ENCODE results near the gene UBE2D1.

DNA sequence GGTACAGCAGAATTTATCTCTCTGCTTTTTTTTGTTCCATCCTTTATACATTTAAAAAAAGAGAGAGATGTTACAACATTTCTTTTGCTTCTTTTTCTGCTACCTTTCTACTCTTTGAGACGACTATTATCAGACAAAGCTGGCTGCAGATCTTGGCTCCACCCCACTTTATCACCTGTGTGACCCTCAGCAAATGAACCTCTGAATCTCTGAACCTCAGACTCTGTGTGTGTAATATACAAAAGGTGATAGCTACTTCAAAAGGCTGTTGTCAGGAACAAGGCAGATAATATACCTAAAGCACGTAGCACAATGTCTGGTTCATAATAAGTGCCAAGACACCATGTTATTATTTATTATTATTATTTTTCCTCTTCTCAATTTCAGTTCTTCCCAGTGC, 32.6 kb upstream of the UBE2D1 start:
- TF ChIP-seq EZH2phosphoT487 (IDR thresholded peaks at IDR 0.05; ENCODE audit: borderline replicate concordance, low read length) = no peak
- TF ChIP-seq, protein P1, sequence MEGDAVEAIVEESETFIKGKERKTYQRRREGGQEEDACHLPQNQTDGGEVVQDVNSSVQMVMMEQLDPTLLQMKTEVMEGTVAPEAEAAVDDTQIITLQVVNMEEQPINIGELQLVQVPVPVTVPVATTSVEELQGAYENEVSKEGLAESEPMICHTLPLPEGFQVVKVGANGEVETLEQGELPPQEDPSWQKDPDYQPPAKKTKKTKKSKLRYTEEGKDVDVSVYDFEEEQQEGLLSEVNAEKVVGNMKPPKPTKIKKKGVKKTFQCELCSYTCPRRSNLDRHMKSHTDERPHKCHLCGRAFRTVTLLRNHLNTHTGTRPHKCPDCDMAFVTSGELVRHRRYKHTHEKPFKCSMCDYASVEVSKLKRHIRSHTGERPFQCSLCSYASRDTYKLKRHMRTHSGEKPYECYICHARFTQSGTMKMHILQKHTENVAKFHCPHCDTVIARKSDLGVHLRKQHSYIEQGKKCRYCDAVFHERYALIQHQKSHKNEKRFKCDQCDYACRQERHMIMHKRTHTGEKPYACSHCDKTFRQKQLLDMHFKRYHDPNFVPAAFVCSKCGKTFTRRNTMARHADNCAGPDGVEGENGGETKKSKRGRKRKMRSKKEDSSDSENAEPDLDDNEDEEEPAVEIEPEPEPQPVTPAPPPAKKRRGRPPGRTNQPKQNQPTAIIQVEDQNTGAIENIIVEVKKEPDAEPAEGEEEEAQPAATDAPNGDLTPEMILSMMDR (conservative IDR thresholded peaks at IDR 0.05; ENCODE audit: low read depth, low read length) = no peak
